Duodenal mucosa (tissue), 2 donors: ENCODE measurements around the gene ZDHHC5.

ENCODE experiments used
- H3K27ac ChIP-seq: one replicate; pipeline ENCODE4 v1.7.0; 2013; ENCODE audit warnings: low read depth, low read length
- H3K27me3 ChIP-seq, 2 donors: one replicate each; pipeline ENCODE4 v1.7.0; 2013; ENCODE audit warnings: low read length in 2 of 2, control low read depth in 1 of 2; ENCODE audit not compliant: insufficient read depth in 2 of 2, control insufficient read depth in 1 of 2
- H3K36me3 ChIP-seq, 2 donors: one replicate each; pipeline ENCODE4 v1.7.0; 2013; ENCODE audit warnings: low read length in 2 of 2, control low read depth in 1 of 2; ENCODE audit not compliant: insufficient read depth in 2 of 2, control insufficient read depth in 1 of 2
- H3K4me1 ChIP-seq, 2 donors: one replicate each; pipeline ENCODE4 v1.7.0; 2013; ENCODE audit warnings: low read length in 2 of 2, control low read depth in 1 of 2; ENCODE audit not compliant: insufficient read depth in 2 of 2, control insufficient read depth in 1 of 2
- H3K4me3 ChIP-seq, 2 donors: one replicate each; pipeline ENCODE4 v1.7.0; 2013; ENCODE audit warnings: low read length in 2 of 2, low read depth in 1 of 2
- H3K9ac ChIP-seq, 2 donors: one replicate each; pipeline ENCODE4 v1.7.0; 2013; ENCODE audit warnings: low read length in 2 of 2, low read depth in 1 of 2
- H3K9me3 ChIP-seq, 2 donors: one replicate each; pipeline ENCODE4 v1.7.0; 2013; ENCODE audit warnings: low read length in 2 of 2, control low read depth in 1 of 2; ENCODE audit not compliant: control insufficient read depth in 1 of 2

Gene ZDHHC5

GRCh38 chr11:57643802-57644201 is 24.1 kb upstream of the ZDHHC5 start:
- Histone ChIP-seq H3K27me3 (peaks cover 43 to 54% of the 10 kb centered on the region in 2 donors), H3K4me1 (peaks cover 11 to 44% of the 10 kb centered on the region in 2 donors), H3K4me3 (no peak overlapping the region), H3K27ac (no peak overlapping the region), H3K9me3 (no peaks in the 10 kb centered on the region), H3K36me3 (no peaks in the 10 kb centered on the region), H3K9ac (no peak overlapping the region)

DNA sequence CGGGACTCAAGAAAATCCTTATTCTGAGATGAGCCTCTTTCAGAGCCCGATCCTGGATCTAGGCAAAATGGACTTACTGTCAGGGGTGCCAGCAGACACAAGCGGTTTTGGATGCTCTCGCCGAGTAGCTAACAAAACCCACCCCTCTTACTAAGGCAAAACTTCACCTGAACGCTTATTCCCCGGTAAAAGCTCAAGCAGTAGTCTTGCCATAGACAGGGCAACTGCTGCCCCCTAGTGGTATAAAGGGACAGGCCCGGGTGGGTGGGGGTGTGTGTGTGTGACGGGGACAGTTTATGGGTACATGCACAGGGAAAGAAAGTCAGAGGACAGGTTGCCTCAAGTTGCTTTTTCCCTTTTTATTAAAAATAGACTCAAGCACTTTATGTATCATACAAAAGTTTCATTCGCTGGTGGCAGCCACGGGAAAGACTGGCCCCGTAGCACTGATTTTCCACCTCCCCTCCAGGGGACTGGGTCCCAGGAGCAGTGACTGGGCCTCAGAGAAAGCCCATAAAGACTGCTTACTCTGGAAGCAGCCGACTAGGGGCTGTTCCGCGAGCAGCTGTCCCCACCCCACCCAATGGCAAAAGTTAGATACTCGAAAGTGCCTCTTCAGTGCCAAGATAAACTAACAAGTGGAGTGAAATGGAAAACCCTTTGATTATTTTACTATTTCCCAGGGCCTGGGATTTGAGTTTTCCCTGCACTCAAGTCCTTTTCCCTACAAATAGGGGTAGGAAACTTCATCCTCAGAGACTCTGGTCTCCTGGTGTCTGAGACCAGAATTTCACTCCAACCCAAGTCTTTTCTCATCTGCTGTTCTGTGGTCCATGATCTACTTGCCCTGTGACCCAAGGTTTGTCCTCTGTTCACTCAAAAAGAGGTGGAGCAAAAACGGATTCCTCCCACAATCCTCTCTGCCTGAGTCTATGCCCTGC is 22.9 kb upstream of the ZDHHC5 start:
- no peaks in the 10 kb centered on the region for H3K36me3 ChIP-seq
- H3K4me3 ChIP-seq = no peak overlapping the region
- H3K4me1 ChIP-seq = peaks cover 8 to 42% of the 10 kb centered on the region in 2 donors
- H3K9me3 ChIP-seq = no peaks in the 10 kb centered on the region
- peaks cover 45 to 52% of the 10 kb centered on the region in 2 donors for H3K27me3 ChIP-seq
- no peak overlapping the region for H3K9ac ChIP-seq
- no peak overlapping the region for H3K27ac ChIP-seq

- Histone ChIP-seq H3K9ac (no peak overlapping the region), H3K9me3 (no peaks in the 10 kb centered on the region), H3K4me1 (peaks cover 8 to 43% of the 10 kb centered on the region in 2 donors), H3K27me3 (peaks cover 48 to 57% of the 10 kb centered on the region in 2 donors), H3K27ac (no peak overlapping the region), H3K36me3 (no peaks in the 10 kb centered on the region), H3K4me3 (no peak overlapping the region)
Observed at GRCh38 chr11:57645689-57646085, 22.2 kb upstream of the ZDHHC5 start.

GRCh38 chr11:57646194-57646798 is 21.6 kb upstream of the ZDHHC5 start:
- Histone ChIP-seq H3K27me3 (peaks cover 48 to 57% of the 10 kb centered on the region in 2 donors), H3K4me3 (no peak overlapping the region), H3K36me3 (no peaks in the 10 kb centered on the region), H3K9ac (no peak overlapping the region), H3K4me1 (peaks cover 8 to 43% of the 10 kb centered on the region in 2 donors), H3K27ac (no peak overlapping the region), H3K9me3 (no peaks in the 10 kb centered on the region)

DNA sequence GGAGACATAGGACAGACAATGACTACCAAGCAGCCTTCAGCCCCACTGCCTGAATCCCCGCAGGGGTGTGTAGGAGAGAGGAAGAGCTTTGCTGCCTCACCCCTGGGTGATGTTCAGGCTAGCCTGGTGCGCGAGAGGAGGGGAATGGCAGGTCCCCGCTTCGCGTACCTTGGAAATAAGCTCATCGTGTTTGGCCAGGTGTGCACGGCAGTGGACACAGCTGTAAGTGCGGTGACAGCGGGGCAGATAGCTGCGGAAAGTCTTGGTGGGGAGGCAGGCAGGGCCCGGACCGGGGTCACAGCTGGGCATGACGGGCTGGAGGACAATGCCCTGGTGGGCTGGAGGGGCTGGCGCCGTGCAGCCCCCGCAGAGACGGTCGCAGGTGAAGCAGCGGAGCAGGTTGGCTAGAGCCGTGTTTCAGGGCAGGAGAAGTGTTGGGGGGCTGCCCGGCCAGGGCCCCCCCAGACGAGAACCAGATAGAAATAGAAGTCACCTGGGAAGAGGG is 21.1 kb upstream of the ZDHHC5 start:
- Histone ChIP-seq H3K9ac (no peak overlapping the region), H3K4me3 (no peak overlapping the region), H3K27ac (no peak overlapping the region)

GRCh38 chr11:57647372-57647771 is 20.5 kb upstream of the ZDHHC5 start:
- Histone ChIP-seq H3K4me1 (peaks cover 8 to 43% of the 10 kb centered on the region in 2 donors), H3K27ac (no peak overlapping the region), H3K4me3 (no peak overlapping the region), H3K9me3 (no peaks in the 10 kb centered on the region), H3K36me3 (no peaks in the 10 kb centered on the region), H3K9ac (no peak overlapping the region), H3K27me3 (peaks cover 48 to 57% of the 10 kb centered on the region in 2 donors)

More for the DNA sequence above, 21.1 kb upstream of the ZDHHC5 start:
- H3K27me3 ChIP-seq = peaks cover 48 to 57% of the 10 kb centered on the region in 2 donors
- H3K4me1 ChIP-seq = peaks cover 8 to 43% of the 10 kb centered on the region in 2 donors
- H3K36me3 ChIP-seq = no peaks in the 10 kb centered on the region
- H3K9me3 ChIP-seq = no peaks in the 10 kb centered on the region

DNA sequence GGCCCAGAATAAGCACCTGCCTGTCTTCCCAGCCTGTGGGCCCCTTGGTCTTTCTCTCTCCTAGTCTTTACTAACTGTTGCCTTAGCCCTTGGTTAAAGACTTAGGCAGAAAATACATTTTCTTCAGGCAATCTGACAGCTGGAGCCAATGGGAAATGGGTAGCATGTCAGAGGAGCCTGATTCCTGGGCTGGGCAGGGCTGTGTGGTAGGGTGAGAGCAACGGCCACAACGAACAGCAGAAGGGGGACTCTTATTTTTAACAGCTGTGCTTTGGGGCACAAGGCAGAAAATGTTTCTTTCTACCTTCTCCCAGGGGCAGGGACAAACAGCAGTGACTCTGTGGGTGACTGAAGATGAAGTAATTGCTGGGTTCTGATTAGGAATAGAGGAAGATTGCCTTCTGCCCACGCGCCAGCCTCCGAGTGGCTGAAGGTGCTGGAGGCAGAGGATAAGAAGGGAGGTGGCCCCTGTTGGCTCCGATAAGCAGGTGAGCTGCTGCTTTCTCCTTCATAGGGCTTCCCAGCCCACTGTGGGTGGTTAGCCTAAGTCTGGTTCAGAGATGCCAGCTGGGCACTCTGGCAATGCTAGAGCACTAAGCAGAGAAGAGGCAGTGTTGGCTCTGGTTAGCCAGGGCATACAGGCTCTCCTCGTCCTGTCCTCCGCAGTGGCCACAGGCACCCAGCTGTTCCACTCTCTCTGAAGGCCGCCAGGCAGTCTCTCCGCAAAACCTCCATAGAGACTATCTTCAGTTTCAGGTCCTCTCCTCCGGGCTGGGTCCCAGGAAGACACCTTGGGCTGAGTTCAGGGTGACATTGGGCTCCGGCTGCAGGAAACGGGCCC is 19.7 kb upstream of the ZDHHC5 start:
- H3K4me3 ChIP-seq = no peak overlapping the region
- no peak overlapping the region for H3K9ac ChIP-seq
- peaks cover 48 to 57% of the 10 kb centered on the region in 2 donors for H3K27me3 ChIP-seq

DNA sequence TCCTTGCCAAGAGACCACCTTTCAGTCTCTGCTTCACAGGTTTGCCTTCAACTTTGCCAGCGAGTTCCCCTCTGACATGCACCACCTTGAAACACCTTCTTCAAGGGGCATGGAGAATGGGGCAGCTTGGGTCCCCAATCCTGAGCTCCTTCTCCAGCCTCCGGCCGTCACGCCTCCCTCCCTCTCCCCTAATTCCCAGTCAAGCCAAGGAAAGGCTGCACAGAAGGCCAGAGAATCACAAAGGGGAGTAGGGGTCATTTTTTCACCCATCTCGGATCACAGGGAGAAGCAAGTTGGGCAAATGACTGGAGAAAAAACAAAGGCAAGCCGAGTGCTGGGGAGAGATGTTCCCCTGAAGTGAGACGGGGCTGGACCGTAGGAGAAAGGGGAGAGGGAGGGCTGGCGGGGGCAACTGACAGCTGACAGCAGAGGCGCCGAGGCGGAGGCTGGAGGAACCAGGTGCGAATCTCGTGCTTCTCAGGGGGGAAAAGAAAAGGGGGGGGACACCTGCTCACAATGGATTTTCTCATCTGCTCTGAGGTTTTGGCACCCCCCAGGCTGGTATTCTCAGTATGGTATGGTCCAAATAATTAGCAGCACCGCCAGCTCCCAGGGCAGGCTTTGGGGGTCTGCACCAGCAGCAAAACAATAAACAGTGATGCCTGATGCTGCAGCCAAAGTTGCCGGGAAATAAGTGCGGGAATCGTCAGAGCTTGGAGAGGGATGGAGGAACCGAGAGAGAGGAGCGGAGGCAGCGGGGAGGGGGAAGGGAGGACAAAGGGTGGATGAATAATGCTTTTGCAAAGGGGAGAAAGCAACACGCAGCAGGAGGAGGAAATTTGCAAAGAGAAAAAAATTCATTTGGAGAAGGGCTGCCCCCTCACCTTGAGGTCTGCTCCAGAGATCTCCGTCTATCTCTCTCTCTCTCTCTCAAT is 18.8 kb upstream of the ZDHHC5 start:
- H3K27me3 ChIP-seq = peaks cover 48 to 57% of the 10 kb centered on the region in 2 donors
- peaks cover 8 to 43% of the 10 kb centered on the region in 2 donors for H3K4me1 ChIP-seq
- H3K9me3 ChIP-seq = no peaks in the 10 kb centered on the region
- no peaks in the 10 kb centered on the region for H3K36me3 ChIP-seq
- peak overlapping the region; percentile 18 to 30 for H3K9ac ChIP-seq
- no peak overlapping the region for H3K27ac ChIP-seq
- H3K4me3 ChIP-seq = peak overlapping the region; percentile 52 to 65

More for the DNA sequence above, 19.7 kb upstream of the ZDHHC5 start:
- H3K9me3 ChIP-seq = no peaks in the 10 kb centered on the region
- H3K36me3 ChIP-seq = no peaks in the 10 kb centered on the region
- no peak overlapping the region for H3K27ac ChIP-seq
- peaks cover 8 to 43% of the 10 kb centered on the region in 2 donors for H3K4me1 ChIP-seq
